NCI-H187 treated with DMSO at 0.1 percent for 48 hours (cell line): ENCODE measurements around the gene IVL.
A peak's percentile ranks its signal among the peaks of the same experiment; 100 is the strongest.

ENCODE experiments used
- DNase-seq: peaks from one replicate; lab custom pipeline; 2025; lab: John Stamatoyannopoulos, UW

IVL gene

GRCh38 chr1:152907686-152908601 is at the start of gene IVL:
Gene IVL (plus strand): TSS chr1:152908546. CDS start chr1:152909798, 1,252 bp downstream.
- no peak for DNase-seq

DNA sequence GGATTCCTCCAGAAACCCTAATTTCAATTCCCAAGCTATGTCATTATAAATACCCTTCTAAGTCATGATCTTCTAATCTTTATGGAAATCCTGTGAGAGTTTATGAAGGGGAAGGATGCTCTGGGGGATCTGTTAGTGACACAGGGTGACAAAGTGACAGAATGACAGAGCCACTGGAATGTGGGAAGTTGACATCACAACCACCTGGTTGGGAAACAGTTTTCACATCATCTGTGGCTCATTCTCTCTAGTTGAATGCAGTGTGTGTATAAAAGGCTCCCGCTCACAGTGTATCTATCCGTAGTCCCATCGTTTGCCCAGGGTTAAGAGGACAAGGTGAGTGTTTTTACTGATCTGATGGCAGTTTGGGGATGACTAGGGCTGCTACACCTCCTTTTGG is 48.6 kb upstream of the IVL start, which contains the start of gene LCE7A:
LCE7A (plus strand) TSS at position 301 of the 400 bp plus-strand sequence. CDS start 702 bp downstream, outside the sequence.
- DNase-seq: no peak

GRCh38 chr1:152860129-152860528 is 48.2 kb upstream of the IVL start:
- no peak for DNase-seq

DNA sequence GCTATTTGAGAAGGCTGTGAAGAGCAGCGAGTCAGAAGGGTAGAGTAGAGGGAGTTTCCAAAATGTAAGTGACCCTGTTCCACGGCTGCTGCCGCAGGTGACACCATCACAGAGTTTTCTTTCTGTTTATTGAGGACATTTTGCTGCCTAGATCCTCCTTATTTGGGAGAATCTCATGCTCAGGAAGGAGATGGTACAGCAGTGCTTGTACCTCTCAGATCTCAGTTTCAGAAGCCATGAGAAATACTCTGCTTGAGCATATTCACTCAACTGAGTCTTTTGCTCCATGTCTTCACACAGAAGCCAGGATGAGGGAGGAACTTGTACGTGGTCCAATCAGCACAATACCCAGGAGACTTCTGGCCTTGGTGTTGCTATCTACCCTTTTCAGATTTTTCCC is 47.0 kb upstream of the IVL start:
- no peak for DNase-seq

DNA sequence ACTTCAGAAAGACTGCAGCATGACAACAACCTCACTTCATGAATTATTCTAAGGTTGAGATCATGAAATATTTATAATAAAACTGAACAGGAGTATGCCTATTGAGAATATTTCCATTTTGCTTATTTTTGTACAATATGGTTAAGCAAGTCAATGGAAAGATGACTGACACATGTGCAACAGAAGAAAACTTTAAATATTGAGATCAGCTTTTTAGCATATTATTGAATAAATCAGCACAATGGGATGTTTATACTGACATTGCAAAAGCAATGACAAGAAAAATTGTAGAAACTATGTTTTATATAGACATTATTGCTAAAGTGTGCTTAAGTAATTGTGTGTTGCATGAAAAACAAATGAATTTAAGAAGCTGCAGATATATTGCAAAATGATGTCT is 43.9 kb upstream of the IVL start:
- DNase-seq: no peak

DNA sequence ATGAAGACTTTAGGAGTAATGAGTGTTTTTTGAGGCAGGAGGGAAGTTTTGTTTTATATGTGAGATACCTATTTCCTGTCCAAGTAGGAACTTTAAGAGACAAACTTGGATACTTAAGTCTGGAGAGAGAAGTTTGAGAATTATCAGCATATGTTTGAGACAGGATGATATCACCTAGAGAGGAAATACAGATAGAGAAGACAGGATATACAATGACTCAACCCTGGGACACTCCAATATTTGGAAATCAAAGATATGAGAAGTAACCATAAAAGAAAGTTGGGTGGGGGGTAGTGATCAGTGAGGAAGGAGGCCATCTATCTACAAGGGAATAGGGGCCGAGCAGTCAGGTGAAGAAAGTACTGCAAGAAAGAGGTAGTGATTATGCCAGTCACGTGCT is 42.0 kb upstream of the IVL start:
- DNase-seq: no peak

DNA sequence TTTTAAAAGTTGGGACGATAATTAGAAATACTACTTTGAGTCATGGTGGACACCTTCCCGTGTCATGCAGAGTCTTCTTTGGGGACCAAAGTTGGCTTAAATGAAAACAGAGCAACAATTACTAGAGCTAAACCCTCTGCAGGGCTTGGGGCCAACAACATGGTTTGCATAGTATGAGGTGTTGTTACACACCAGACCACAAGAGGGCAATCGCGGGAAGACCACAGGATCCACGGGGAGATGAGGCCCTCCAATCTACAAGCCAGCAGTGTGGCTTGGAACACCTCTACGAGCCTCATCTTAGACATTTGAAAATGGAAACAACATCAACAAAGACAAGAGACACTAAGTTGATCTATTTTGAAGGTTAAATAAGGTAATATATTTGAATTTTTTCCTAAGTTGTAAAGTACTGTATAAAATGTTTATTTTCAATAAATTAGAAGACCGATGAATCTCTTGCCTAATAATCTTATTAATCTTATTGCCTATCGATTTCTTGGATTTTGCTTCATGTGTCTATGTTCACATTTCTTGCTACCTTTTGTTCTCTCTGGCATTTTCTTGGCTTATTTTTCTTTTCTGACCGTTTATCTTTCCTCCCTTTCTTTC is 38.4 kb upstream of the IVL start:
- DNase-seq: peak; percentile 63

- peak; percentile 21 for DNase-seq
Measured at GRCh38 chr1:152870831-152871730, 37.3 kb upstream of the IVL start.

GRCh38 chr1:152871731-152872126 is 36.6 kb upstream of the IVL start:
- DNase-seq: no peak

GRCh38 chr1:152873495-152873894 is 34.9 kb upstream of the IVL start:
- DNase-seq: no peak

GRCh38 chr1:152876827-152877226 is 31.5 kb upstream of the IVL start:
- DNase-seq: no peak

DNA sequence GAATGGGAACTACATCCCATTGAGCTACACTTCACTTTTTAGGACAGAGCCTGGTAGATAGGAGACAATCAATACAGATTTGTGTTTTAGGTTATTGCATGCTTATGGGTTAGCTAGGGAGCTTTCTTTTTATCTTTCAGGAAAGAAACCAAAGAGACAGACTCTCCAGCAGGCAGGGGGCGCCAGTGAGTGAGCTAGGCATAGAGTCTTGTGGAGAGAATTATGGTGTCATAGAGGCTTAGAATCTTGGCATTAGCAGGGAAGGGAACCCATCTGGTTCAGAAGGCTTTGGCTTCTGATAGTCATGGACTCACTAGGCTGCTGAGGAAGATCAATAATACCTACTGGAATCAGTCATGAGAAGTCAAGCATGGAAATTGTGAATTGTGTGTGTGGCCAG is 30.3 kb upstream of the IVL start, which contains the start of gene SMCP:
SMCP (plus strand) TSS at position 281 of the 400 bp plus-strand sequence. CDS start 6,101 bp downstream, outside the sequence.
- DNase-seq: no peak

GRCh38 chr1:152879559-152880198 is 28.7 kb upstream of the IVL start:
- DNase-seq: no peak

DNA sequence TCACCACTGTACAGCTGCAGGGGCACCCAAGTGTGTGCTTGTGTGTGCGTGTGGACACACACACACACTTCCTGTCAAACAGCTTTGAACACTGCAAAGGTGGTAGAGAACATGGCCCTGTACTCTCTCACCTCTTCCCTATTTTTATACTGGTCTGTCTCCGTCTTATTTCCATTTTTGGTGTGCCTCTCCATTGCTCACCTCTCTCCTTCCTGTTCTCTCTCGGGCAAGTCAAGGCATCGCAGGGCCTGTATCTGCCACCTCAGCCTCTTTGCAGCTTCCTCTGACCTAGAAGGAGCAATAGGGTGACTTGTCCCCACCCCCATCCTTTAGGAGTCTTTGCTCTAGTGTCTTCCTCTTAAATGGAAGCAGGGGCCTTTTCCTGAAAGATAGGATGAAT is 28.0 kb upstream of the IVL start:
- DNase-seq: no peak

- no peak for DNase-seq
Measured at GRCh38 chr1:152880907-152881306, 27.4 kb upstream of the IVL start.

GRCh38 chr1:152884085-152884484 is 24.3 kb upstream of the IVL start:
- no peak for DNase-seq

DNA sequence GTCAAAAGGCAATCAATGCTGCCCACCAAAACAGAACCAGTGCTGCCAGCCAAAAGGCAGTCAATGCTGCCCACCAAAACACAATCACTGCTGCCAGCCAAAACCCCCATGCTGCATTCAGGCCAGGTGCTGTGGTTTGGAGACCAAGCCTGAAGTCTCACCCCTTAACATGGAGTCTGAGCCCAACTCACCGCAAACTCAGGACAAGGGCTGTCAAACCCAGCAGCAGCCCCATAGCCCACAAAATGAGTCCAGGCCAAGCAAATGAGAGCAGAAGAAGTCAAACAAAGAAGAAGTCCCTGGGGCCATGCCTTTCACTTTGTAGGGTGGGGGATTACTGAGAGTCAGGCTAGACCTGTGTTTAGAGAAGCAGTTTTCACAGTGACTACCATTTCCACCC is 23.8 kb upstream of the IVL start:
- no peak for DNase-seq

DNA sequence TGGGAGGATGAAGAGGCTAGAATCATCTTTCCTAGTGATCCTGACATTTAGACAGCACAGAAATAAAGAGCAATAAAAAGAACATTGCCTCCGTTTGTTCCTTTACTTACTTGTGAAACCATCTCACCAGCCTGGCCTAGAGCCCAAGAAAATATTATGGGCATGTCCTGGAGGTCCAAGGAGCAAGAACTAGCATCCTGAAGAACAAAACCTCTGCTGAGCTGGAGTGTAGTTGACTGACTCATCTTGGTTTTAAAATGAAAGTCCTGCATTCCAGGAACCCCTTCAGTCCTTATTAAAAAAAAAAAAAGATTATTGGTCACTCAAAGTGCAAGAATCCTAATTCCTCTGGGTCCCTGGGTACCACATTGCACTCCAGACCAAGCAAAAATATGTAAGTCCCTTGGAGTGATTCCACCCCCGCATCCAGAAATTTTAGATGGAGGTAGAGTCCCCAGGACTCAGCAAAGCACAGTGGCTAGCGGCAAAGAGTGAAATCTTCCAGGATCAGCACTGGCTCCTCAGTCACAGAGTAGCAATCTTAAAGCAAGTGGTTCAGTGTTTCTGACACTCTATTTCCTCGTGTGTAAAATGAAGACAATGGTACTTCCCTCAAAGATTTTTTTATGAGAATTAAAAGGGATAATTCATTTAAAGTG is 23.3 kb upstream of the IVL start:
- no peak for DNase-seq

GRCh38 chr1:152886085-152886484 is 22.3 kb upstream of the IVL start:
- no peak for DNase-seq

- no peak for DNase-seq
Measured at GRCh38 chr1:152886758-152887409, 21.5 kb upstream of the IVL start.

DNA sequence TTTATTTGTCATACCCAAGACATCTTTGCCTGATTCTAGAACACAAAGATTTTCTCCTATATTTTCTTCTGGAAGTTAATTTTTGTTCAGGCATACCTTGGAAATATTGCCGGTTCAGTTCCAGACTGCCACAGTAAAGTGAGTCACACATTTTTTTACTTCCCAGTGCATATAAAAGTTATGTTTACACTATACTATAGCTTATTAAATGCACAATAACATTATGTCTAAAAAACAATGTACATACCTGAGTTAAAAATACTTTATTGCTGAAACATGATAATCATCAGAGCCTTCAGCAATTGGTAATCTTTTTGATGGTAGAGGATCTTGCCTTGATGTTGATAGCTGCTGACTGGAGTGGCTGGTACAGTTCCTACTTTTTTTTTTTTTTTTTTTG is 20.2 kb upstream of the IVL start:
- DNase-seq: no peak
